HepG2 (cell line): ENCODE data around the gene MACROD2. TPM values are rescaled to one million over a fixed set of nuclear protein-coding genes. Genes with fewer than 3 reads are reported as not detected.
A peak's percentile ranks its signal among the peaks of the same experiment; 100 is the strongest.

Experiments
- CEBPB ChIP-seq: IDR thresholded peaks from 2 replicates; pipeline ENCODE4 v1.6.1; 2011; ENCODE audit warnings: low read depth, low read length, improper control_type of control experiment, borderline replicate concordance
- FOXO4 ChIP-seq: sonication (generic); formaldehyde crosslinking; conservative IDR thresholded peaks from 2 replicates; pipeline ENCODE4 v1.8.1; 2023; ENCODE audit warnings: missing genetic modification reagents
- GABPA ChIP-seq, 2 experiments: IDR thresholded peaks; 2 replicates each; pipeline ENCODE4 v1.6.1; 2011 to 2016; ENCODE audit warnings: low read depth in 2 of 2, low read length in 1 of 2, missing biosample characterization in 1 of 2, missing genetic modification characterization in 1 of 2
- KIAA2018 ChIP-seq: sonication (generic); formaldehyde crosslinking; IDR thresholded peaks from 2 replicates; pipeline ENCODE4 v1.5.0; 2020; ENCODE audit warnings: mild to moderate bottlenecking, missing genetic modification reagents, borderline replicate concordance
- LRRFIP1 ChIP-seq: sonication (generic); formaldehyde crosslinking; conservative IDR thresholded peaks from 2 replicates; pipeline ENCODE4 v1.4.0; 2020; ENCODE audit warnings: missing genetic modification reagents
- NPAS2 ChIP-seq: sonication (generic); formaldehyde crosslinking; IDR thresholded peaks from 2 replicates; pipeline ENCODE4 v1.8.0; 2022; ENCODE audit warnings: mild to moderate bottlenecking, missing genetic modification reagents, borderline replicate concordance
- RBAK ChIP-seq: sonication (generic); formaldehyde crosslinking; IDR thresholded peaks from 2 replicates; pipeline ENCODE4 v1.5.1; 2020; ENCODE audit warnings: mild to moderate bottlenecking, missing genetic modification reagents
- RFX5 ChIP-seq: IDR thresholded peaks from 2 replicates; pipeline ENCODE4 v1.6.1; 2011; ENCODE audit warnings: low read depth, low read length, improper control_type of control experiment
- SOX5 ChIP-seq: IDR thresholded peaks from 2 replicates; pipeline ENCODE4 v1.6.1; 2016; ENCODE audit warnings: borderline replicate concordance
- TAF15 ChIP-seq: fragments of 200-400 bp; formaldehyde crosslinking; IDR thresholded peaks from one replicate; pipeline ENCODE4 v1.6.1; 2018; ENCODE audit warnings: mild to moderate bottlenecking, low read depth, low read length; ENCODE audit not compliant: poor library complexity, severe bottlenecking
- TBP ChIP-seq: sonication (generic); formaldehyde crosslinking; IDR thresholded peaks from 2 replicates; pipeline ENCODE4 v1.5.0; 2020; ENCODE audit warnings: missing genetic modification reagents
- ZFP1 ChIP-seq: IDR thresholded peaks from 2 replicates; pipeline ENCODE4 v1.6.1; 2016
- ZNF12 ChIP-seq: sonication (generic); formaldehyde crosslinking; IDR thresholded peaks from 2 replicates; pipeline ENCODE4 v1.5.0; 2020; ENCODE audit warnings: missing genetic modification reagents
- ZNF17 ChIP-seq: sonication (generic); formaldehyde crosslinking; IDR thresholded peaks from 2 replicates; pipeline ENCODE4 v1.5.0; 2020; ENCODE audit warnings: mild to moderate bottlenecking, missing genetic modification reagents
- ZNF468 ChIP-seq: sonication (generic); formaldehyde crosslinking; IDR thresholded peaks from 2 replicates; pipeline ENCODE4 v1.8.0; 2022; ENCODE audit warnings: mild to moderate bottlenecking, moderate library complexity, missing genetic modification reagents
- ZNF496 ChIP-seq: sonication (generic); formaldehyde crosslinking; IDR thresholded peaks from 2 replicates; pipeline ENCODE4 v1.8.1; 2023; ENCODE audit warnings: mild to moderate bottlenecking, moderate library complexity, missing genetic modification reagents; ENCODE audit not compliant: insufficient replicate concordance
- ZNF776 ChIP-seq: sonication (generic); formaldehyde crosslinking; IDR thresholded peaks from 2 replicates; pipeline ENCODE4 v1.4.0; 2020; ENCODE audit warnings: mild to moderate bottlenecking, missing genetic modification reagents
- ZSCAN31 ChIP-seq: sonication (generic); formaldehyde crosslinking; IDR thresholded peaks from 2 replicates; pipeline ENCODE4 v1.5.0; 2020; ENCODE audit warnings: low read depth, mild to moderate bottlenecking, missing genetic modification reagents
- polyA plus RNA-seq, 8 experiments: library from polyadenylated mRNA; depleted of rRNA in 3 of 8; stranded (reverse) in 7 of 8; unstranded in 1 of 8; fragments of >200 nt; fragmentation: Illumina TruSeq in 4 of 8; extraction: Trizol in 4 of 8; gene quantifications; 2 replicates each; pipeline versions ENCODE4 v1.2.1 to v1.2.3, GENCODE V29; 2011 to 2016; ENCODE audit warnings: low read depth in 4 of 8, missing spikeins in 1 of 8, mixed read lengths in 1 of 8; ENCODE audit not compliant: insufficient read depth in 1 of 8
- total RNA-seq, 5 experiments: library from RNA; depleted of rRNA; stranded (reverse); fragments of >200 nt; fragmentation: Illumina TruSeq; extraction: Trizol; gene quantifications; 2 replicates each; pipeline ENCODE4 v1.2.3, GENCODE V29; 2016; ENCODE audit warnings: low read depth in 1 of 5

The MACROD2 gene
- total and polyA plus RNA-seq, 2 of the 13 experiments (the other 11 are each of a cell fraction or from before 2014, with no cell fraction given), result 0.13 to 0.51 TPM

GRCh38 chr20:14879020-14879697 lies 883.8 kb downstream of the MACROD2 start (continued):
- TF ChIP-seq ZSCAN31 (no peak), ZNF776 (CRISPR knock-in tag) (no peak), ZNF496 (CRISPR knock-in tag) (no peak), TAF15 (no peak), CEBPB (peak; percentile 95; the same call in 1 of the 2 replicates), TBP (CRISPR knock-in tag) (no peak), KIAA2018 (CRISPR knock-in tag) (no peak), RBAK (no peak), SOX5 (CRISPR knock-in tag) (peak; percentile 33; the same call in 1 of the 2 replicates), ZNF17 (CRISPR knock-in tag) (no peak), GABPA (IDR thresholded peaks at IDR 0.05; ENCODE audit: low read depth, low read length) (no peak), GABPA (CRISPR knock-in tag; IDR thresholded peaks at IDR 0.05; ENCODE audit: low read depth) (no peak), RFX5 (no peak), FOXO4 (CRISPR knock-in tag) (no peak), ZFP1 (no peak), NPAS2 (CRISPR knock-in tag) (no peak), LRRFIP1 (no peak), ZNF468 (CRISPR knock-in tag) (no peak), ZNF12 (0 out of 2 replicates have a peak, but pooled peaks have one; percentile 13)
